PC-3 (cell line): ENCODE results near the gene OR9G4. TPM values are rescaled to one million over a fixed set of nuclear protein-coding genes. Genes with fewer than 3 reads are reported as not detected.

ENCODE experiments used
- ATAC-seq: fragments of 200-7000 bp; cut with Tn5 transposase; 2 replicates; pipeline ENCODE4 v1.9.1; 2020; ENCODE audit warnings: mild to moderate bottlenecking, moderate library complexity
- Bru-seq: library from RNA; stranded (reverse); fragments of 400-500 nt; gene quantifications from one replicate; lab custom pipeline; 2021; lab: Mats Ljungman, UMichigan
- BruChase-seq, 2 experiments: library from RNA; stranded (reverse); fragments of 400-500 nt; gene quantifications; one replicate each; lab custom pipeline; 2021; lab: Mats Ljungman, UMichigan
- BruUV-seq: library from RNA; stranded (reverse); fragments of 400-500 nt; replicated peaks from 2 replicates; lab custom pipeline; 2021; lab: Mats Ljungman, UMichigan
- CTCF ChIA-PET: fragments of 300-600 bp; sonication (Branson Sonifier 250); formaldehyde crosslinking; loops from one replicate; lab custom pipeline; 2022; ENCODE audit warnings: antibody characterized with exemption; lab: Charles Lee
- POLR2A ChIA-PET: fragments of 300-600 bp; sonication (Branson Sonifier 250); formaldehyde crosslinking; loops from one replicate; lab custom pipeline; 2022; ENCODE audit warnings: antibody characterized with exemption; ENCODE audit not compliant: unreplicated experiment; lab: Charles Lee
- DNase-seq: peaks from one replicate; pipeline ENCODE4 v3.0.0-alpha.2; 2015
- H2AFZ ChIP-seq: fragments of 300-600 bp; sonication (generic); 2 replicates; pipeline ENCODE4 v1.6.0; 2016; ENCODE audit warnings: antibody characterized with exemption, low read length
- H3F3A ChIP-seq: fragments of 300-600 bp; sonication (generic); one replicate; pipeline ENCODE4 v1.6.0; 2017; ENCODE audit warnings: antibody characterized with exemption, low read length, control low read depth, mild to moderate bottlenecking; ENCODE audit not compliant: unreplicated experiment
- H3K27ac ChIP-seq: fragments of 300-600 bp; sonication (generic); 2 replicates; pipeline ENCODE4 v1.5.1; 2016; ENCODE audit warnings: mild to moderate bottlenecking, low read length
- H3K27me3 ChIP-seq: fragments of 300-600 bp; sonication (generic); 2 replicates; pipeline ENCODE4 v1.6.1; 2016; ENCODE audit warnings: low read length, mixed read lengths
- H3K36me3 ChIP-seq: fragments of 300-600 bp; sonication (generic); 2 replicates; pipeline ENCODE4 v1.6.1; 2016; ENCODE audit warnings: low read depth, mixed run types, low read length, mixed read lengths
- H3K4me1 ChIP-seq: fragments of 300-600 bp; sonication (generic); 2 replicates; pipeline ENCODE4 v1.5.1; 2016; ENCODE audit warnings: low read length; ENCODE audit not compliant: insufficient read depth
- H3K4me2 ChIP-seq: fragments of 300-600 bp; sonication (generic); 2 replicates; pipeline ENCODE4 v1.6.0; 2016; ENCODE audit warnings: low read length
- H3K4me3 ChIP-seq: fragments of 300-600 bp; sonication (generic); 2 replicates; pipeline ENCODE4 v1.5.1; 2016; ENCODE audit warnings: mild to moderate bottlenecking, low read length, mixed read lengths
- H3K79me2 ChIP-seq: fragments of 300-600 bp; sonication (generic); 2 replicates; pipeline ENCODE4 v1.6.1; 2017; ENCODE audit warnings: low read length, mixed read lengths
- H3K9ac ChIP-seq: fragments of 300-600 bp; sonication (generic); 2 replicates; pipeline ENCODE4 v1.6.0; 2016; ENCODE audit warnings: mild to moderate bottlenecking, low read length
- H3K9me2 ChIP-seq: fragments of 300-600 bp; sonication (generic); replicated peaks from 2 replicates; pipeline ENCODE4 v1.6.1; 2016; ENCODE audit warnings: mixed run types, low read length, mixed read lengths
- H3K9me3 ChIP-seq: fragments of 300-600 bp; sonication (generic); 2 replicates; pipeline ENCODE4 v1.6.1; 2016; ENCODE audit warnings: low read length, mixed read lengths
- H4K20me1 ChIP-seq: fragments of 300-600 bp; sonication (generic); 2 replicates; pipeline ENCODE4 v1.6.1; 2016; ENCODE audit warnings: low read length, mixed read lengths
- CTCF ChIP-seq: fragments of 300-600 bp; sonication (generic); conservative IDR thresholded peaks from 2 replicates; pipeline ENCODE4 v1.5.1; 2017; ENCODE audit warnings: antibody characterized with exemption, low read depth, mild to moderate bottlenecking, low read length
- EZH2 ChIP-seq: fragments of 300-600 bp; sonication (generic); IDR thresholded peaks from one replicate; pipeline ENCODE4 v1.6.1; 2017; ENCODE audit warnings: antibody characterized with exemption, mild to moderate bottlenecking, low read length; ENCODE audit not compliant: unreplicated experiment
- EZH2phosphoT487 ChIP-seq: fragments of 300-600 bp; sonication (generic); IDR thresholded peaks from 2 replicates; pipeline ENCODE4 v1.6.1; 2018; ENCODE audit warnings: mild to moderate bottlenecking, antibody characterized with exemption, low read length, borderline replicate concordance
- intact Hi-C: fragments of 100-400 bp; cut with micrococcal nuclease; formaldehyde crosslinking; loops from 2 replicates; pipeline ENCODE4 v1.9.0; 2023
- long read RNA-seq: library from polyadenylated mRNA; unstranded; transcript quantifications from one replicate; pipeline ENCODE4 v2.0.0, GENCODE V29; 2021; ENCODE audit not compliant: unreplicated experiment
- total RNA-seq: library from RNA; depleted of rRNA; stranded (reverse); fragments of >200 nt; gene quantifications from 2 replicates; pipeline ENCODE4 v1.2.3, GENCODE V29; 2014; rRNA removed

The OR9G4 gene
- total RNA-seq (not detected in 2 replicates), Bru-seq, nascent RNA (not detected), BruChase-seq, experiment 1, labeled RNA remaining after a 6-hour chase (not detected), BruChase-seq, experiment 2, labeled RNA remaining after a 2-hour chase (not detected)
- long read RNA-seq: 0 reads

GRCh38 chr11:56748597-56748996, at the start of gene OR9G4:
OR9G4 (minus strand) TSS chr11:56748697; CDS start chr11:56743766, 4,931 bp downstream.
- ChIA-PET CTCF (no interaction called here), POLR2A (no interaction called here)
- H3K4me2 ChIP-seq: no peak within 1 kb of the TSS
- peaks cover 4% of the 10 kb centered on the region; the same call in 1 of the 2 replicates for H3K27me3 ChIP-seq
- TF ChIP-seq EZH2phosphoT487: no peak
- H3F3A ChIP-seq: no peaks in the 10 kb centered on the region
- no peaks in the 10 kb centered on the region for H3K79me2 ChIP-seq
- no peak within 1 kb of the TSS for H3K27ac ChIP-seq
- H3K4me1 ChIP-seq: no peaks in the 10 kb centered on the region
- no peak within 1 kb of the TSS for H3K9ac ChIP-seq
- ATAC-seq (no peak), DNase-seq (no peak)
- no peak within 1 kb of the TSS for H2AFZ ChIP-seq
- no peaks in the 10 kb centered on the region for H4K20me1 ChIP-seq
- H3K9me3 ChIP-seq: peaks cover 12% of the 10 kb centered on the region
- no peaks in the 10 kb centered on the region for H3K9me2 ChIP-seq
- intact Hi-C loops: no loop called here
- H3K4me3 ChIP-seq: no peak within 1 kb of the TSS
- BruUV-seq: no TSS peak
- no peaks in the 10 kb centered on the region for H3K36me3 ChIP-seq

- H3K9me3 ChIP-seq: no peaks in the 10 kb centered on the region
- no peaks in the 10 kb centered on the region for H3K36me3 ChIP-seq
- H2AFZ ChIP-seq: no peak overlapping the region
- BruUV-seq: no TSS peak
- H3K9me2 ChIP-seq: no peaks in the 10 kb centered on the region
- intact Hi-C loops: no loop called here
- 0 out of 2 replicates have a peak overlapping the region, but pooled peaks have one; percentile 4 for H3K4me2 ChIP-seq
- DNase-seq (peak; percentile 86), ATAC-seq (peak; percentile 49)
- no peaks in the 10 kb centered on the region for H3F3A ChIP-seq
- H3K4me1 ChIP-seq: no peaks in the 10 kb centered on the region
- ChIA-PET POLR2A (no interaction called here), CTCF (no interaction called here)
- no peak overlapping the region for H3K27ac ChIP-seq
- H3K4me3 ChIP-seq: no peak overlapping the region
- no peaks in the 10 kb centered on the region for H4K20me1 ChIP-seq
- H3K27me3 ChIP-seq: no peaks in the 10 kb centered on the region
- no peak overlapping the region for H3K9ac ChIP-seq
- TF ChIP-seq EZH2 (no peak), CTCF (peak; percentile 85)
- H3K79me2 ChIP-seq: no peaks in the 10 kb centered on the region
Measured at GRCh38 chr11:56783448-56784041, 35.0 kb upstream of the OR9G4 start.

GRCh38 chr11:56782167-56782847, 33.8 kb upstream of the OR9G4 start:
- ATAC-seq (no peak), DNase-seq (no peak)
- H3K9me3 ChIP-seq: no peaks in the 10 kb centered on the region
- H3K27ac ChIP-seq: no peak overlapping the region
- CTCF ChIA-PET: no interaction called here
- H3K4me1 ChIP-seq: no peaks in the 10 kb centered on the region
- no peaks in the 10 kb centered on the region for H4K20me1 ChIP-seq
- H3F3A ChIP-seq: no peaks in the 10 kb centered on the region
- H3K9me2 ChIP-seq: no peaks in the 10 kb centered on the region
- no peak overlapping the region for H3K9ac ChIP-seq
- H2AFZ ChIP-seq: no peak overlapping the region
- POLR2A ChIA-PET: interaction anchor here (0.6 kb wide), 1 partner anchor 342 kb away, joined by 7 read pairs; no protein-coding TSS in a partner anchor
- no peaks in the 10 kb centered on the region for H3K27me3 ChIP-seq
- no peak overlapping the region for H3K4me3 ChIP-seq
- no peaks in the 10 kb centered on the region for H3K36me3 ChIP-seq
- intact Hi-C loops: no loop called here
- BruUV-seq: no TSS peak
- no peaks in the 10 kb centered on the region for H3K79me2 ChIP-seq
- H3K4me2 ChIP-seq: no peak overlapping the region
- TF ChIP-seq CTCF (no peak), EZH2 (no peak), EZH2phosphoT487 (no peak)
